SK-MEL-5 (cell line): Measurements from ENCODE around the gene C18orf54. TPM values are rescaled to one million over a fixed set of nuclear protein-coding genes. Genes with fewer than 3 reads are reported as not detected.

Source experiments
- small RNA-seq, 2 experiments: library from RNA; depleted of rRNA; stranded (forward); fragments of <200 nt; gene quantifications; one replicate each; pipeline ENCODE3, GENCODE V24; 2014
- total RNA-seq: library from RNA; depleted of rRNA; stranded (reverse); fragments of >200 nt; shearing (Covaris generic); gene quantifications from 2 replicates; pipeline ENCODE4 v1.2.3, GENCODE V29; 2014; rRNA removed

The C18orf54 gene
- total RNA-seq, 1 experiment from 2014 or later: 1.6 TPM

Small RNAs within 50 kb of the gene (small RNA-seq; reads per million reads assigned to genes)
- 0.04 to 1.9 reads per million in 2 experiments for gene SNRPGP2

Other genes starting within 250 kb of the C18orf54 start
- gene MBD2, start 133.2 kb upstream of the C18orf54 start, total RNA-seq: 18.3 and 20.0 TPM in 2 replicates
- 12.2 and 13.1 TPM in 2 replicates for gene POLI, start 88.4 kb upstream of the C18orf54 start, total RNA-seq
- not detected in 2 replicates for gene STARD6, start within 50 bp of the C18orf54 start, total RNA-seq
- gene DYNAP, start 233.3 kb downstream of the C18orf54 start, total RNA-seq: not detected in 2 replicates